NCI-H524 treated with DMSO at 0.1 percent for 48 hours (cell line): ENCODE results near the gene HBM.
"Not testable (repeated sequence)": the region's sequence is repeated elsewhere in the genome, so short reads cannot be mapped to it uniquely, and the experiment has no call there.

ENCODE experiments used
- DNase-seq: peaks from one replicate; lab custom pipeline; 2025; lab: John Stamatoyannopoulos, UW

HBM gene

GRCh38 chr16:146646-147045 lies 19.1 kb upstream of the HBM start:
- DNase-seq = no peak

- DNase-seq = no peak
These were observed 16.6 kb upstream of the HBM start for GRCh38 chr16:149024-149660.

DNA sequence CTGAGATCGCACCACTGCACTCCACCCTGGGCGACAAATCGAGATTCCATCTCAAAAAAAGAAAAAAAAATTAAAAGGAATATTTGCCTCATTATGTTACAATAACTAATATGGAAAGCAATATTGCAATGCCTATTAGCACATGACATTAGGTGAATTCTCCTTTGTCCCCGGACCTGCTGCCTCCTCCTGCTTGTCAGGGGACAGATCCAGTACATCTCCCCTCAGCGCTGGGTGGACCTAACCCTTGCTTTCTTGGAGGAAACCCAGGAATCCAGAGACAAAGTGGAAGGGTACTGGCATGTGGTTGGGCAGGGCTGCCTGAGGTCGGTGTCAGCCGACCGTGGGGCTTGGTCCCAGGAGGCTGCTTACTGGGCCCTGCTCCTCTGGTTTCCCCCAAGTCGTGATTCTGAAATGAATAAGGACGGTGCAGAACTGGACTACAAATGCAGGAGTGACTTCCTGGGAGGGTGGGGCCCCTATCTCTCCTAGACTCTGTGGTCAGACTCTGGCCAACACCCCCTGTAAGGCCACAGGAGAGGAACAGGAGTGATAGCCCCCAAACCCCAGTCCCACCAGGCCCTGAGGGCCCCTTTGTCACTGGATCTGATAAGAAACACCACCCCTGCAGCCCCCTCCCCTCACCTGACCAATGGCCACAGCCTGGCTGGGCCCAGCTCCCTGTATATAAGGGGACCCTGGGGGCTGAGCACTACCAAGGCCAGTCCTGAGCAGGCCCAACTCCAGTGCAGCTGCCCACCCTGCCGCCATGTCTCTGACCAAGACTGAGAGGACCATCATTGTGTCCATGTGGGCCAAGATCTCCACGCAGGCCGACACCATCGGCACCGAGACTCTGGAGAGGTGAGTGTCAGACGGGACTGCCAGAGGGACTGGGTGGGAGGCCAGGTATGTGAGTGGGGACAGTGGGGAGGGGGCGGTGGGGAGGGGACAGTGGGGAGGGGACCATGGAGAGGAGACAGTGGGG lies 13.3 kb upstream of the HBM start, which contains the start of gene HBZ:
Gene HBZ (plus strand): TSS at position 504 of the 988 bp plus-strand sequence. CDS start 266 bp downstream, at position 770.
- DNase-seq = no peak

- not testable (repeated sequence) for DNase-seq
These were observed 12.7 kb upstream of the HBM start for GRCh38 chr16:153129-153521.

GRCh38 chr16:153550-154216 lies 12.1 kb upstream of the HBM start:
- DNase-seq = not testable (repeated sequence)

GRCh38 chr16:154217-155030 lies 11.4 kb upstream of the HBM start:
- DNase-seq = peak; percentile 23

DNA sequence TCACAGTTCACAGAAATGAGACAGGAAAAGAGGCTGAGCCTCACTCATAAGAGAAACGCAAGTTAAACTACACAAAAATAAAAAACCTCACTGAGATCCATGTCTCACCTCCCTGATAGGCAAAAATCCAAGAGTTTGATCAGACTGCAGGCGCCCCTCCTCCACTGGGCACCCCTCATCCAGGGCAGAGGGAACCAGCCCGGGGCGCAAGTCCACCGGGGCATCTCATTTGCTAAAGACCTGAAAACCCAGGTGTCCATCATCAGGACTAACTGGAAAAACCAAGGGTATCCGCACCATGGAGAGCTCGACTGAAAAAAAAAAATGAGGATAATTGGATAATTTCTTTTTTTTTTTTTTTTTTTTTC lies 10.8 kb upstream of the HBM start:
- no peak for DNase-seq

- DNase-seq = no peak
These were observed 6.5 kb upstream of the HBM start for GRCh38 chr16:159136-159849.

DNA sequence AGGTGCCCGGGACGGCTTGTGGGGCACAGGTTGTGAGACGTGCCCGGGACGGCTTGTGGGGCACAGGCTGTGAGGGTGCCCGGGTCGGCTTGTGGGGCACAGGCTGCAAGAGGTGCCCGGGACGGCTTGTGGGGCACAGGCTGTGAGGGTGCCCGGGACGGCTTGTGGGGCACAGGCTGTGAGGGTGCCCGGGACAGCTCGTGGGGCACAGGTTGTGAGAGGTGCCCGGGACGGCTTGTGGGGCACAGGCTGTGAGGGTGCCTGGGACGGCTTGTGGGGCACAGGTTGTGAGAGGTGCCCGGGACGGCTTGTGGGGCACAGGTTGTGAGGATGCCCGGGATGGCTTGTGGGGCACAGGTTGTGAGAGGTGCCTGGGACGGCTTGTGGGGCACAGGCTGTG lies 5.5 kb upstream of the HBM start:
- not testable (repeated sequence) for DNase-seq

GRCh38 chr16:160691-161190 lies 5.0 kb upstream of the HBM start:
- no peak for DNase-seq

- DNase-seq = no peak
These were observed 3.3 kb upstream of the HBM start for GRCh38 chr16:162271-162991.

DNA sequence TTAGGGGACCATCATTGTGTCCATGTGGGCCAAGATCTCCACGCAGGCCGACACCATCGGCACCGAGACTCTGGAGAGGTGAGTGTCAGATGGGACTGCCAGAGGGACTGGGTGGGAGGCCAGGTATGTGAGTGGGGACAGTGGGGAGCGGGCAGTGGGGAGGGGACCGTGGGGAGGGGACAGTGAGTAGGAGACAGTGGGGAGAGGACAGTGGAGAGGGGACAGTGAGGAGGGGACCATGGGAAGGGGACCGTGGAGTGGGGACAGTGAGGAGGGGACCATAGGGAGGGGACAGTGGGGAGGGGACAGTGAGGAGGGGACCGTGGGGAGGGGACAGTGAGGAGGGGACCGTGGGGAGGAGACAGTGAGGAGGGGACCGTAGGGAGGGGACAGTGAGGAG lies 2.6 kb upstream of the HBM start:
- not testable (repeated sequence) for DNase-seq

DNA sequence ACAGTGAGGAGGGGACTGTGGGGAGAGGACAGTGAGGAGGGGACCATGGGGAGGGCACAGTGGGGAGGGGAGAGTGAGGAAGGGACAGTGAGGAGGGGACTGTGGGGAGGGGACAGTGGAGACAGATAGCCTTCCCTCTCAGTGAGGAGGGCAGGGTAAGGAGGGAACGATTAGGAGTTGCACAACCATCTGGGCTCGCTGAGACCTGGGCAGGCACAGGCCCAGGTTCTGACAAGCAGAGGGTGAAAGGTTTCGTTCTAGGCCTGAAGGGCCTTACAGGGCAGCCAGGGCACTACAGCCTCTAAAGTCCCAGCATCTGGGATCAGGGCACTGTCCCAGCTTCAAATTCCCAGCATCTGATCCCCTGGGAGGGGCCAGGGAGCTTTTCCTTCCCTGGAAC lies 2.1 kb upstream of the HBM start:
- DNase-seq = not testable (repeated sequence)

GRCh38 chr16:164134-164823 lies 1.5 kb upstream of the HBM start:
- not testable (repeated sequence) for DNase-seq

GRCh38 chr16:164827-165538 lies 795 bp upstream of the HBM start:
- DNase-seq = no peak

DNA sequence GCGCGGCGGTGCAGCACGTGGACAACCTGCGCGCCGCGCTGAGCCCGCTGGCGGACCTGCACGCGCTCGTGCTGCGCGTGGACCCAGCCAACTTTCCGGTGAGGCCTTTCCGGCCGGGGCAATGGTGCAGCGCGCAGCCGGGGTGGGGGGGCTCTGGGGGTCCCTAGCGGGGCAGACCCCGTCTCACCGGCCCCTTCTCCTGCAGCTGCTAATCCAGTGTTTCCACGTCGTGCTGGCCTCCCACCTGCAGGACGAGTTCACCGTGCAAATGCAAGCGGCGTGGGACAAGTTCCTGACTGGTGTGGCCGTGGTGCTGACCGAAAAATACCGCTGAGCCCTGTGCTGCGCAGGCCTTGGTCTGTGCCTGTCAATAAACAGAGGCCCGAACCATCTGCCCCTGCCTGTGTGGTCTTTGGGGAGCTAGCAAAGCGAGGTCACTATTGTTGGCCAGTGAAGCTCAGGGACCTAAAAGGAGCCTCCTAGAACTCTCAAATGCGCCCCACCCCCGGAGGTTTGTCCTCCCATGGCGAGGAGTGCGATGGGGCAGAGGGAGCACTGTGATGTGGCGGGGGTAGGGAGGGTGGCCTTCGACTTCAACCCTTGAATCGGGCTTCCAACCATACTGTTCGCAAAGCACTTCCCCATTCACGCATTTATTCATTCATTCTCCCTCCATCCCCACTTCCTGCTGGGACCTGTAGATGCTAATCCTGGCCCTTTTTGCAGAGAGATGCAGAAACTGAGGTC lies 770 bp downstream of the HBM start:
- DNase-seq = no peak

GRCh38 chr16:167122-167690 lies 1.4 kb downstream of the HBM start:
- no peak for DNase-seq

DNA sequence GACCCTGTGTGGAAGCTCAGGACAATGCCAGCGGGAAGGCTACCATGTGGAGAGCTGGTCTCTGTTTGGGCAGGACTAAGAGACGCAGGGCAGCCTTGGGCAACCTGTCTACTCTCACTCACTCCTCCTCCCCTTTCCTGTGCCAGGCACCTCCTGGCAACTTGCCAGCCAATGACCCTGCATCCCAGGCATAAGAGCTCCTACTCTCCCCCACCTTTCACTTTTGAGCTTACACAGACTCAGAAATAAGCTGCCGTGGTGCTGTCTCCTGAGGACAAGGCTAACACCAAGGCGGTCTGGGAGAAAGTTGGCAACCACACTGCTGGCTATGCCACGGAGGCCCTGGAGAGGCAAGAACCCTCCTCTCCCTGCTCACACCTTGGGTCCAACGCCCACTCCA lies 2.6 kb downstream of the HBM start:
- DNase-seq = no peak
